Measurements from ENCODE around the gene CLCN6.

DNA sequence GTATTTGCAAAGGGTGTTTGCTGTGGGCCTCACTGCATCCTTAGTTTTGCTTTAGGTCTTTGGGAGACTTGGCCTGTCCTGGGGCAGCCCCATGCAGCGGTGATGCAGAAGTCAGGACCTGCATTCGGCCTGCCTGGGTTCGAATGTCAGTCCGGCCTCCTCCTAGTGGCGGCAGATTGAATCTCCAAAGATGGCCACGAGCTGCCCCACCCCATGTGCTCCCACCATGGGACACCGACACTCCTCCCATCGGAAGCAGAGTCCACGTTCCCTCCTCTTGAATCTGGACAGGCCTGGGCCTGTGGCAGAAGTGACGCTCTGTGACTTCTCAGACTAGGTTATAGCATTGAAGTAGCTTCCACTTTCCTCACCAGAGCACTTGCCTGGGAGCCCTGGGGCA is 69.1 kb downstream of the CLCN6 start:
- TF ChIP-seq CTCF (conservative IDR thresholded peaks at IDR 0.05 in 1 of 2, IDR thresholded peaks at IDR 0.05 in 1 of 2; ENCODE audit: extremely low read depth in 1 of 2, insufficient read depth in 1 of 2, low read depth in 1 of 2, low read length in 2 of 2) (no peak), EZH2 (IDR thresholded peaks at IDR 0.05; ENCODE audit: borderline replicate concordance, low read length) (no peak)
